ENCODE data around the gene PMEL.
A peak's percentile ranks its signal among the peaks of the same experiment; 100 is the strongest.
"Not testable (repeated sequence)": the region's sequence is repeated elsewhere in the genome, so short reads cannot be mapped to it uniquely, and the experiment has no call there.

The PMEL gene

GRCh38 chr12:55982319-55982936 lies 16.6 kb upstream of the PMEL start:
- no peak for DNase-seq

- DNase-seq: not testable (repeated sequence)
These were observed 16.0 kb upstream of the PMEL start for GRCh38 chr12:55981882-55982281.

- DNase-seq: no peak
These were observed 13.2 kb upstream of the PMEL start for GRCh38 chr12:55979069-55979468.

- DNase-seq: no peak
These were observed 12.6 kb upstream of the PMEL start for GRCh38 chr12:55978393-55978792.

- no peak for DNase-seq
These were observed 8.5 kb upstream of the PMEL start for GRCh38 chr12:55974308-55974730.

GRCh38 chr12:55973599-55974307 lies 7.9 kb upstream of the PMEL start, which contains the start of gene RAB5B:
Gene RAB5B, plus strand, starts transcription at chr12:55974078. Its CDS starts 12,883 bp downstream, at chr12:55986961.
- DNase-seq: peak; percentile 94

GRCh38 chr12:55972911-55973598 lies 7.2 kb upstream of the PMEL start:
- DNase-seq: no peak

- no peak for DNase-seq
These were observed 6.6 kb upstream of the PMEL start for GRCh38 chr12:55972456-55972855.

- DNase-seq: no peak
These were observed 6.2 kb upstream of the PMEL start for GRCh38 chr12:55972042-55972441.

- DNase-seq: no peak
These were observed 4.9 kb upstream of the PMEL start for GRCh38 chr12:55970775-55971174.

- DNase-seq: no peak
These were observed 3.5 kb upstream of the PMEL start for GRCh38 chr12:55969356-55969755.

GRCh38 chr12:55966408-55967281 lies 803 bp upstream of the PMEL start, which contains the start of gene CDK2:
Gene CDK2, plus strand, starts transcription at chr12:55966830. Its CDS starts 179 bp downstream, at chr12:55967009.
- peak; percentile 92 for DNase-seq

GRCh38 chr12:55965240-55965639 lies 602 bp downstream of the PMEL start:
- no peak for DNase-seq

- no peak for DNase-seq
These were observed 2.1 kb downstream of the PMEL start for GRCh38 chr12:55963760-55964159.

GRCh38 chr12:55957106-55957859 lies 8.6 kb downstream of the PMEL start:
- DNase-seq: no peak

- DNase-seq: peak; percentile 49
These were observed 9.9 kb downstream of the PMEL start for GRCh38 chr12:55955800-55956508.

GRCh38 chr12:55955344-55955743 lies 10.5 kb downstream of the PMEL start:
- no peak for DNase-seq

GRCh38 chr12:55946553-55946952 lies 19.3 kb downstream of the PMEL start:
- DNase-seq: no peak

GRCh38 chr12:55942577-55943136 lies 23.2 kb downstream of the PMEL start:
- no peak for DNase-seq

GRCh38 chr12:55942055-55942454 lies 23.8 kb downstream of the PMEL start:
- DNase-seq: no peak
